Measurements from ENCODE around the gene STK40.
A peak's percentile ranks its signal among the peaks of the same experiment; 100 is the strongest.

STK40 gene

GRCh38 chr1:36303650-36304360 is 81.9 kb downstream of the STK40 start:
- Mint-ChIP-seq H3K9me3 (no peaks in the 10 kb centered on the region), H3K27ac (peak overlapping the region; percentile 99), H3K4me1 (peaks cover 64% of the 10 kb centered on the region), H3K27me3 (no peaks in the 10 kb centered on the region), H3K4me3 (peak overlapping the region; percentile 47), H3K36me3 (peaks cover 17% of the 10 kb centered on the region)

GRCh38 chr1:36303244-36303643 is 82.5 kb downstream of the STK40 start:
- H3K36me3 Mint-ChIP-seq: peaks cover 17% of the 10 kb centered on the region
- peak overlapping the region; percentile 47 for H3K4me3 Mint-ChIP-seq
- H3K9me3 Mint-ChIP-seq: no peaks in the 10 kb centered on the region
- peak overlapping the region; percentile 89 for H3K27ac Mint-ChIP-seq
- H3K27me3 Mint-ChIP-seq: no peaks in the 10 kb centered on the region
- peaks cover 64% of the 10 kb centered on the region for H3K4me1 Mint-ChIP-seq

GRCh38 chr1:36301220-36301619 is 84.5 kb downstream of the STK40 start:
- Mint-ChIP-seq H3K36me3 (peaks cover 22% of the 10 kb centered on the region), H3K27me3 (no peaks in the 10 kb centered on the region), H3K27ac (peak overlapping the region; percentile 100), H3K4me1 (peaks cover 59% of the 10 kb centered on the region), H3K4me3 (peak overlapping the region; percentile 71), H3K9me3 (no peaks in the 10 kb centered on the region)

GRCh38 chr1:36300526-36300925 is 85.2 kb downstream of the STK40 start:
- peaks cover 57% of the 10 kb centered on the region for H3K4me1 Mint-ChIP-seq
- H3K4me3 Mint-ChIP-seq: peak overlapping the region; percentile 71

GRCh38 chr1:36298640-36299039 is 87.1 kb downstream of the STK40 start:
- no peak overlapping the region for H3K4me3 Mint-ChIP-seq
- H3K36me3 Mint-ChIP-seq: peaks cover 23% of the 10 kb centered on the region
- no peak overlapping the region for H3K27ac Mint-ChIP-seq
- H3K4me1 Mint-ChIP-seq: peaks cover 44% of the 10 kb centered on the region
- H3K27me3 Mint-ChIP-seq: no peaks in the 10 kb centered on the region
- no peaks in the 10 kb centered on the region for H3K9me3 Mint-ChIP-seq

More at GRCh38 chr1:36300526-36300925, 85.2 kb downstream of the STK40 start:
- peaks cover 22% of the 10 kb centered on the region for H3K36me3 Mint-ChIP-seq
- H3K27me3 Mint-ChIP-seq: no peaks in the 10 kb centered on the region
- no peaks in the 10 kb centered on the region for H3K9me3 Mint-ChIP-seq
- peak overlapping the region; percentile 100 for H3K27ac Mint-ChIP-seq

GRCh38 chr1:36297062-36297461 is 88.7 kb downstream of the STK40 start:
- H3K4me3 Mint-ChIP-seq: no peak overlapping the region
- H3K36me3 Mint-ChIP-seq: peaks cover 19% of the 10 kb centered on the region
- H3K27ac Mint-ChIP-seq: peak overlapping the region; percentile 71
- no peaks in the 10 kb centered on the region for H3K9me3 Mint-ChIP-seq
- no peaks in the 10 kb centered on the region for H3K27me3 Mint-ChIP-seq
- peaks cover 31% of the 10 kb centered on the region for H3K4me1 Mint-ChIP-seq

- Mint-ChIP-seq H3K36me3 (peaks cover 12% of the 10 kb centered on the region), H3K4me3 (no peak overlapping the region), H3K4me1 (peaks cover 17% of the 10 kb centered on the region), H3K27ac (peak overlapping the region; percentile 74), H3K27me3 (no peaks in the 10 kb centered on the region), H3K9me3 (no peaks in the 10 kb centered on the region)
These were observed 90.3 kb downstream of the STK40 start for GRCh38 chr1:36295390-36295789.
